ENCODE data around the gene FBXL4.

The FBXL4 gene

DNA sequence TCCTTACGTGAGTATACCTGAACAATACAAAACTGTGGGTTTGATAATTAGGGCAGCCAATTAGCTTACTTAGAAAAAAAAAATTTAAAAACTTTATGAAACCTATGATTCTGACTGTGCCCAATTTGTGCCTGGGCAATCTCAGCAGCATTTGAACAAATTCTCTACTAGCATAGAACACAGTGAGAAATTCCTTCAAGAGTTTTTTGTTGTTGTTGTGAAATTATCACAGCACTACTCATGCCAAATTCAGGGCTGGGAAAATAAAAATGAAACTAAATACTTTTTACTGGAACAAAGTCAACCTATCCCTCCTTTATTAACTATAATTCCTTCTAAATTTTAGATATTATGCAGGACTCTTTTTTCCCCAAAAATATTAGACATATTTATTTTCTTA is 70.5 kb downstream of the FBXL4 start:
- FAIRE-seq = no peak

DNA sequence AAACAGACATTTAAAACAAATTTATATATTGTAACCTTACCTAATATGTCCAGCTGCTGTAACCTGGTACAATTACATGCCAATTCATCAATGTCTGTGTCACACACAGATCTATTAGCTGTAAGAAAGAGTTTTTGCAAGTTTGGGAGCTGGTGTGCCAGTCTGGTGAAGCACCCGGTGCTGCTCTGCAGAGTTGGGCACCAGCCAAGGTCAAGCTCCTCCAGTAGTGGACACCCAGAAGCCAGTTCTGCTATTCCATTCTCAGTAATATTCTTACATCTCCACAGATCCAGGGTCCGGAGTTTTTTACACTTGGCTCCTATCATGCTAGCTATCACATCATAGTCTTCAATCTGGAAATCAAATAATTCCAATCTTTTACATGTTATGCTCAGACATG is 72.4 kb downstream of the FBXL4 start:
- FAIRE-seq = no peak

DNA sequence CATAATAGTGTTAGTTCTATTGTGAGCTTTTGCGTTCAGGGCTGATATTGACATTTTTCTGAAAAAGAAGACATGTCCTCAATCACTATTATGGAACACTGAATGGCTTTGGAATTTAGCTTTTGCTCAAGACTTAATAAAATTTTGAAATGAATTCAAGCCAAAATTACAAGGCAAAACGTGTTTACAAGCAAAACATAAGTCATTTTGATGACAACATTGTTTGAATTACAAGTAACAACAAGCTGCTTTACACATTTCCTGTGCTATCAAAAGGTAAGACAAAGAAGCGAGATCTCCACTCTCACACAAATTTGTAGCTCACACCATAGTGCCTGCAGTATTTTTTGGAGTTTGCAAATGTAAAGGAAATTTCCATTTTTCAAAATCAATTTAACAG is 75.9 kb downstream of the FBXL4 start:
- no peak for FAIRE-seq

DNA sequence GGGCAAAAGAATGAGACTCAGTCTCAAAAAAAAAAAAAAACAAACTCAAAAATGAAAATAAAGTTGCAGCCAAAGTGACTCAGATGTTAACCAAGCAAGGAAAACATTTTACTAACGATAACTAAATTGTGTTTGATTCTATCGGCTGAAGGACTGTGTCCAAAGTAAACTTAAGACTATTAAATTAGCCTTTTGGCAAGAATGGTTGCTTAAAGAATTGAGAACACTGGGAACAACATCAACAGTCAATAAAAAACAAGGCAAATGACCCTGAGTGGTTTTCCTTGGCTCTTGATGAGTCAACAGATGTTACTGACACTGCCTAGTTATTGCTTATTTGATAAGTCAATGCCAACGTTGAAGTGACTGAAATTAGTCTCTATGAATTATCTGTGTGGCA is 76.7 kb downstream of the FBXL4 start:
- no peak for FAIRE-seq

DNA sequence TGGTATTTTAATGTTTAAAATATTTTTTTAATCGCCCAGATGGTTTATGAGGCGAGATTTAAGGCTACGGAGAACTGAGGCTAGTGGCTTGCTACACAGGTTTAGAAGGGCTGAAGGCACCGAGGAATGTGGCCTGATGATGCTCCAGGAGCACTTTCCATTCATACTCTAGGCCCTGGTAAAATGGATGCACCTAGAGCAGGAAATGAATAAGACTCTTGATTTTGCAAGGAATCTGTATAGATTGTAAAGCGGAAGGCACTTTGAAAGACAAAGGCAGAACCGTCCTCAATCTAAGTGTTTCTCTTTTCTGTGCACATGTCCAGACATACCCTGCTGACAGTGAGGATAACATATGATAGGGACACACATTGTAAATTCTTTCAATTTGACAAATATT is 83.2 kb downstream of the FBXL4 start:
- no peak for FAIRE-seq

DNA sequence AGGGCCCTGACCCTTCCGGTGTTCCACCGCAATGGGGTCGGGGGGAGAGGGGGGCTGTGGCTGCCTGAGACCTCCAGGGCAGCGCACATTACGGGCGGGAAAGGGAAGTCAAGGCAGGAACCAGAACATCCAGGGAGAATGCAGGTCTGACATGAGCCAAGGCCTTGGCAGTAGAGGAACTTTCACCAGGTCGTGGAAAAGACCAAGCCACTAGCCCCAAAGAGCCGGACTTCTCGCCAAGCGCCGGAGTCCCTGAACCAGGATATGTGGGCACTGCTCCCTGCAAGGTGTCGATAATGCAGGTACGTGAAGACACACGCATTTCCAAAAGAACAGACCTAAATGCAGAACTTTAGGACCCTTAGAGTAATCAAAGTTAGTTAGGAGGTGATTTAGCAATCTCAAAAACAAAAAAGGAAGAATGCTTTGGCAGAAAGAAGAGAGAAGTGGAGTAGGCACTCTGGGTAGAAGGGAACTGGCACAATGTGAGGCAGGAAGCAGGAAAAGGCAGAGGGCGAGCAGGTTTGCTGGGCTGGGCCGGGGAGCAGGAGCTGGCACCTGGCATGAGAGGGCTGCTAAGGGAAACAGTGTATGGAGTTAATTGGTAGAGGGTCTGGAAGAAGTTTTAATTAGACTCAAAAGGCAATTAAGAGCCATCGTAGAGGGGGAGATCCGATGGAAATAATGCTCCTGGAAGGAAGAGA is 99.1 kb downstream of the FBXL4 start:
- no peak for FAIRE-seq

DNA sequence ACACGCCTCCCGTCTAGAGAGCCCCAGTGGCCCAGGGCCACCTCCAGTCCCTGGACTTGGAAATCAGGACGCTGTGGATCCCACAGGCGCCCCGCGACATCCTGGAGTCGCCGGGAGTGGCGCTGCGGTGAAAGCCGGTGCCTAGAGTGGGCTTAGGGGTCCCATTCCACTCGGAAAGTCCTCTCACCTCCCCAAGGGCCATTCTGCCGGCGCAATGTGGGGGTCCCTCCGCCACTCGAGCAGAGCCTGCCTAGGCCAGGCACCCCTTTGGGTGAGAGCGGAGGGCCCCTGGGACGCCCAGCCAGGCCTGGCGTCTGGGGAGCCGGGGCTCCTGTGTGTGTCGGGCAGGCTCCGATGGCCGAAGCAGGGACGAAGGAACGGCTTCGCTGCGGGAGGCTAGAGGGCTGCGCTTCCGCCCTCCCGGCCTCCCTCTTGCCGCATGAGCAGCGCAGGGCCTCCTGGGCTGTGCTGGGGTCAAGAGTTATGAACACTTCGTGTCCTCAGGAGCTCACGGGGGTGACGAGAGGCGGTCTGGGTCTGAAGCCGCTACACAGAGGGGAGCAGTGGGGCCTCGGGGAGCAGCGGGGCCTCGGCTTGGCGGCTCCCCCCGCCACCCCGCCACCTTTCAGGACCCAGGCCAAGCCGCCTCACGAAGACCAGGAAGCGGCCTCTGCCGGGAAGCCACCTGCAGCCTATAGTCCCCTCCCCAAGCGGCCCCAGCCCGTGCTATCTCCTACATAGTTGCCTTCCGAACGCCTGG is 99.8 kb downstream of the FBXL4 start:
- FAIRE-seq = no peak

DNA sequence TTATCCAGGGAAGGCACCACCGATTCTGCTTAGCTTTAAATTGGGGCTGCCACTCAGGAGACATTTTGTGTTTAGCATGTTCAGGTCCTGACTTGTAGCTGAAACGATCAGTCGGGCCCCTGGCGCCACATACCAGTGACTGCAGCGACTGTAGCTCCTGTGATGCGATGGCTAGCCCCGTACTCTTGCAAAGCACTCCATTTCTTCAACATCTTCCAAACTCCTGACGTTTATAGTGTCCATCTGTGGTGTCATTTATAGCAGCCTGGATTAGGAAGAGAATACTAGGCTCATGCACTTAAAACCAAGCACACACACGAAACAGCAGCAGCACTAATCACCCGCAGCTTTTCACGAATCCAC is 100.3 kb downstream of the FBXL4 start:
- FAIRE-seq = no peak

DNA sequence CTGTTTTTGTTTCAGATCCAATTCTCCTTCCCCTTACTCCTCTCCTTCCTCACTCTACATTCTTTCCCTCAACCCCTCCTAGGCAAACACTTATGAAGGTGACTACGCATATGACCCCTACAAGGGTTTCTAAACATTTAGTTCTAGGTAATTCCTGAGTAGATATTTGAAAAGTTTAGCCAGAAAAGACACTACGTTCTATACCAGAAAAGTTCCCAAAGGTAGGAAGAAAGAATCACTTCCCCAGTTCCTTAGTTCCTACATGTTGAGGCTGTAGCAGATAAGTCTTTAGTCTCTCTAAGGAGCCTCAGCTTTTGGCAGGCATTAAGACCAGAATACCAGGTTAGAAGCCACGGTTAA is 101.7 kb downstream of the FBXL4 start:
- FAIRE-seq = no peak

DNA sequence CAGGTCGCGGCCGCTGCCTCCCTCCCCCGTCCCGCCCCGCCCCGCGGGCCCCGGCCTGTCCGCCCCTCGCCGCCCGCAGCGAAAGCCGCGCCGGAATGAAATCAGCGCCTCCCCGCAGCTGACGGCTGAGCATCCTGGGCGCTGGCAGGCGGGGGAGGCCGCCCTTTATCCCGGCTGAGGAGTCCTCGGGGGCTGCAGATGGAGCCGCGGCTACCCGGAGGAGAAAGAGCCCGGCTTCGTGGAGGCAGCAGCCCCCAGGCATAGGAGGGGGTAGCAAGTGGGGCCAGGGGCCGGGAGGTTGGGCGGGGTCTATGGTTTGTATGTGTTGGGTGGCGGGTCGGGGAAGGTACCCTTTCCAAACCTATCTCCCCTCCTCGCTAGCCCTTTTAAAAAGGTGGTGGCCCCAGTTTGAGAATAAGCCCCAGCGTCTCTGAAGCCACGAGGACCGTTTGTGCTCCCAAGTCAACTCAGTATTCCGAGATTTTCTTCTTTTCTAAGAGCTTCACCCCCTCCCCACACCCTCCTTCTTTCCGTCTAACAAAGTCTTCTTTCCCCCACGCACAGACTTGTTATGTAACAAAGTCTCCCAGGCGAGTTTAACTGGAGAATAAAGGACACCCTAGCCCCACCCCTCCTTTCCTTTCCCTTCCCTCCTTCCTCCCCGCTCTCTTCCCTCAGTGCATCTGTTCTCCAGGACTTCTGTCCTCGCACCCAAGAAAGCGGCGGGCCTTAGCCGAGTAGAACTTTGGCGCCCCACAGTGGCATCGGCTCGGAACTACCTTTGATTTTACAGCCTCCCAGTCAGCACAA is 102.3 kb downstream of the FBXL4 start:
- no peak for FAIRE-seq

DNA sequence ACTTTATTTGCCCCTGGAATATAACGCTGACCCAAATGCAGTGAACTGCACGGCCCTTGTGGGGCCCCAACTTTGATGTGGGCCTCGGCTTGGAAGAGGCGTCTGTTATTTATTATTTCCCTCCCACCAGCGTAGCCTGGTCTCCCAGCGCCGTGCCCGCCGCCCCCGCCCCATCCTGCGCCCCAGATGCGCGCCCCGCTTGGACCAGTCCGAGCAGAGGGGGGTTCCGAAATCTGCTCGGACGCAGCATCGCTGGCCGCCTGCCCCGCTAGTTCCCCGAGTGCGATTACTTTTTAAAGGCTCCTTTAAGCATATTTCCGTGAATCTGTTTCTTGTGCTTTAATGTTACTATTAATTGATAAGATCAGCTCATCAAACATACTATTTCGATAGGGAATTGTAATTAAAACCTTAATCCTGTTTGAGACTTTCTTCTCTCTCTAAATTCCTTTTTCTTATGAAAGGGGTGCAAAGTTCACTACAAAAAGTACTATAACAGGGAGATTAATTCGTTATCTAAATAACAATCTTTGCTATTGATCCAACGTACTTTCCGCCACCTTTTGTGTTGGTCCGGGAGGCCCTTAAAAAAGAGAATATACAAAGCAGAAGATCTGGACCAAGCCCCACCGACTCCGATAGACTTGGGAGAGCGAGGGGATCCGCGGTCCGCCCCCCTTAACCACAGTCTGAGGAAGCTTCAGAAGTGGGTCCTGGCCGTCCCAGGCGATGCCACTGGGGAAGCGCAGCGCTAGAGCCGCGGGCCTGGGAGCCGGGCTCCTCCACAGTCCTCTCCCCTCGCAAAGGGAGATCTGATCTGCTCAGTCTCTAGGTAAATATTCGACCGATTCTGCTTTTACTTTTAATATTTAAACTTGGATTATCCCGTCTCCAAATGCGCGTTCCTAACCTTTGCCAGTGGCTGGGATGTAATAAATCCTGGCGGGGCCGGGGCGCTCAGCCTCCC is 103.2 kb downstream of the FBXL4 start:
- no peak for FAIRE-seq

DNA sequence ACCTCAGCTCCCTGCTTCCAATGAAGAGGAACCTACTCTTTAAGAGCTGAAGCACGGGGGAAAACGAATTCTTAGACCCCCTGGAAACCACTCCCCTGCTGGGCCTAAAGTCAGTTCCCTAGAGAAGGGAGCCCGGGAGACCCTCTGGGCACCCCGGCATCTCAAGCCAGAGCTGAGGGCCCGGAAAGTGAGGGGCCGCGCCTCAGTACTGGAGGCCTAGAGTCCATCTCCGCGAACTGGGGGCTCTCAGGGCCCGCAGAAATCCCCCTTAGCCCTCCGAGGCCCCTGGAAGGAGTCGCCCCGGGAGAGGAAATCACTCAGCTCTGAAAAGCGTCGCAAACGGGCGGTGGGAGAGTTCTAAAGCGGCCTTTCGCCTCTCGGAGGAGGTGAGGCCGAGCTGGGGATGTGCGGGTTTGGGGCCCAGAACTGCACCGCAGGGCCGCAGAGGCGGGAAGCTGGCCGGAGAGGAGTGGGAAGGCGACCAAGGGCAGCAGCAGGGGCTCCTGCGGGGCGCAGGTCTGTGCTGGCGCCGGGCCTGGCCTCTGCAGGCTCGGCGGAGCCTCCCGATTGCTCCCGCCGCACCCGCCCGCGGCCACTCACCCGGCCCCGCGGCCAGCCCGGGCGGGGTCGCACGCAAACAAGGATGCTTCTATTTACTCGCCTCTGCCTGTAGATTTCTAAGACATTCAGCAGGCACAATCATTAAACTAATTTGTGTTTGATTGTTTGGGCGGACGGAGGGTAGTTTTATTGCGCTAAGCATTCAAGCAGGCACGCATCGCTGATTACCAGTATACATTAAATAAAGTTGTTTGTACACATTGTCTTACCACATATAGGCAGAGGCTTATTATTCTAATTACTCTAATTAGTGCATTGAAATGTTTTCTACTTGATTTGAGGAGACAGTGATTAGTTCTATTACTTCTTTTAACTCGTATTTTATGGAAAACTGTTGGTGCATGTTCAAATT is 104.2 kb downstream of the FBXL4 start:
- no peak for FAIRE-seq

DNA sequence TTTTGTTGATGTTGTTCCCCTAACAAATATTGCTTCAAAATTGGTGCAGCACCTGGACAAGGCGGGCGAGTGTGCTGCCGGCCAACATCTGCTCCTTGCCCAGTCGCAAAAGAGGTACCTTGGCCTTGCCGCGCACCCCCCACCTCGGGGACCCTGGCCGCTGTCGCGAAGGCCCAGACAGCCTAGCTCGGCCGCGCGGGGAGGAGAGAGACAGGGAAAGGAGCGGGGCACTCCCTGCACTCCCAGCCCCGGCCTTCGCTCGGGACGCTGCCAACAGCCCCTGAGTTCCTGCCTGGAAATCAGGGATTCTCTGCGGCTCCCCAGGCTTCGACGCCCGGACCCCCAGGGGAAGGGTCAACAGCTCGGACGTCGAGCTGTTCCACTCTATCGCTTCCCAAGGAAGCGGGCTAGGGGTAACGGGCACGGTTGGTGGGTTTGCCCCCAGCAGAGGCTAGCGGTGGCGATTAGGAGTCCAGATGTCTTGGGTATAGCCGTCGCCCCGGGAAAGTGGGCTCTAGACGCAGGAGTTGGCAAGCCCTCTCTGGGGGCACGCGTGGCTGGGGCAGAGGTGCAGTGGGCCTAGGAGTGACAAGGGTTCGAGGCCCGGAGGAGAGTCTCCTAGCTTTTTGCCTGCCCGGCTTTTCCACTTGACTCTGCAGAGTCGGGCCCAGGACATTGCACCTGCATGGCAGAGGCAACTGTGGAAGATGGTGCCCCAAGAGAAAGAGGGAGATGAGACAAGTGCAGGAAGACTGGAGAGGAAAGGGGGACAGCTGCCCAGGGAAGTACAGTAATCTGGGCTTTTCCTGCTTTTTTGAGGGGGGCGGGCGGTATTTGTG is 105.2 kb downstream of the FBXL4 start:
- no peak for FAIRE-seq

DNA sequence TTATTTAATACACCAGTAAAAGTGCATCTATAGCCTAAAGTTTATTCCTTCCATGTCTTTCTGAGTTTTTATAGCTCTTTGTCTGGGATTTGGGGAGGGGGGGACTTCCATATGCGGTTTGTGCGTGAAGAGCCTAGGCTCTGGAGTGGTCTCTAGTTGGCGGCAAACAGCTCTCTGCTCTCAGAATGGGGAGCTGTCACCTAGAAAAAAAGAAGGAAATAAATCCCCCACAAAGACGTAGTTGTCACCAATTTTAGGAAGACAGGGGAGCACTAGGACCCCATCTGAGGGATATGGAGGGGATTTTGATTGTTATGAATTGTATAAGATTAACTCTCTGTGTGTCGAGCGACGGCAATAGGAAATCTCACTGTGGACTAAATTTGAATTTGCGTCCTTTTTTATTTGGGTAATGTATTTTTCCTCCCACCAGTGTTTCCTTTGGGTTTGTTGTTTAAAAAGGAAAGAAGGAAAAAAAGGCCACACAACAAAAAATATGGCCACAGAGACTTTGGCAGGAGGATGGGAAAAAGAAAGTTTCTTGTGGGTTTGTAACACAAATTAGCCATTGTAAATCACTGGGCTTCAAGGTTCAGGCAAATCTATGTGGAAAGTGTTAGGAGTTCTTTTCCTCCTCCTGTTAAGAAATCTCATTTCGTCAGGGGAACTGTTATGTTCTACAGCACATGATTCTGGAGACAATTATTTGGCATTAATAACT is 106.0 kb downstream of the FBXL4 start:
- FAIRE-seq = no peak

DNA sequence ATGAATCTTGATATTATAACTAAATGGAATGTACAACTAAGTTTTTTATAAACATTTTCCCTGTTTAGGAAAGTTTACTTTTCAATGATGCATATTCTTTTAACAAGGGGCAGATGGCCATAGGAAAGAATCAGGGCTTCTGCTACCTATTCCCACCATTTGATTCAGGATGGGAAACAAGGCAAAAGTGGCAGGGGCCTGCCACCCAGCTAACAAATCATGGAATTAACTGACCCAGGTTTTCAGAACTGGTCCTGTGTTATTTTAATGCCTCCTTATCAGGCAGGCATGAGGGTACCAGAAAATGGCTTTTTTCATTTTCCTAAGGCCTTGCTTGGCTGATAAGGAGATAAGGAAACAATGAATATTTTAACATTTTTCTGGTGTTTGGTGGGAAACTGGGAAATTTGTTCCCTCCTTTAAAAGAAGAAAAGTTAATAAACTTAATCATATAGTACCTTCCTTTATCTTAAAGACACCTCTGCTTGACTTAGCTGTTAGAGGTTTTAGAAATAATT is 106.7 kb downstream of the FBXL4 start:
- FAIRE-seq = no peak

DNA sequence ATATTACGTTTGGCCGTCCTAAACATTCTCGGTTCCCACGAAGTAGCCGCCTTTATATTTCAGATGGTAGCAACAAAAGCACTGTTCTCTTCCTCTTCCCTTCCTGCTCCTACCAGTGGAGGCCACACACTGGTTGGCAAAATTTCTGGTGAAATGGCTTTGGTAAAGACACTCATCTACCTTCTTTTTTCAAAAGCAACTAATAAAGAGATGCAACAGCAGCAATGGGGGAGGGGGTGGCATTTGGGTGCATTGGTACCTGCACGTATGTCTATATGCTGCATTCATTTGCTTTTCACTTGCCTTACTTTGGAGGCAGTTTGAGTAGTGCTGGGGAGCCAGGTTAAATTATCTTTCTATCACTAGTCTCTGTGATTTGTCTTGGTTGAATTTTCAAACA is 107.4 kb downstream of the FBXL4 start:
- no peak for FAIRE-seq

DNA sequence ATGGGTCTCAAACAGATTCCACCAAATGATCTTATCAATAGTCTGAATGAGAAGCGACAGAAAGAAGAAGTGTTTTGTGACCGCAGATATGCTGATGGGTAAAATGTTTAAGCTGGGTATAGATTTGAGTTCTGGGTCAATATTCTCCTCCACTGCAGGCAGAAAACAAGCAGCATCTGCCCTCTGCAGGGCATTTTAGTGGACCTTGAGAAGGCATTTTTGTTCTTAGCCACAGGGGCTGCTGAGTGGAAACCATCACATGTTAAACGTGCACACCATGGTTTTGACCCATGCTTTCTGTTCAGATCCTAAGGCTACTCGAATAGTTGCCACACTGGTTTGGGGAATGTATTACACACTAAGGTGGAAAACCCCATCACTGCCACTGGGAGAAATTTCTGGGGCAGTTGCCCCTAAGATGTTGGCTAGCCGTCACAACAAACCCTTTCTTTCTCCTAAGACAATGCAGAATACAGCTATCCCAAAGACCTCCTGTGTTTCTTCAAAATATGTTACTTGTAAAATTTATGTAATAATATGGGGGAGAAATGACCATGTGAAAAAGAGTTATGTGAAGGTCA is 107.9 kb downstream of the FBXL4 start:
- no peak for FAIRE-seq

DNA sequence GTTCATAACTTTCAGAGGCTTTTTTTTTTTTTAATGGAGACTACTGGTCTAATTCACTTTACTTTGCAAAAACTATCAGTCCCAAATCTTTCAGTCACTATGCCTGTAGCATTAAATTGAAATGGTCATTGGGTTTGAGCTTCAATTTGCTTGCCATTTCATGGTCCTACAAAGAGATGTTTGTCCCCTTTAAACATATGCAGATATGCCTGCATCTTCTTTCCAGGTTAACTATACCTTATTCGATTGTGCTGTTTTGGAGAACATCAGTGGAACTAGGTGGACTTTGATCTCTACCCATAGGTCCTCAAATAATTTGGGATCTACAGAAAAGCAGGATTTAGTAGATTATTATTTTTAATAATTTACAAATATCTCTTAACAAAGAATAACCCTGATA is 108.8 kb downstream of the FBXL4 start:
- FAIRE-seq = no peak

DNA sequence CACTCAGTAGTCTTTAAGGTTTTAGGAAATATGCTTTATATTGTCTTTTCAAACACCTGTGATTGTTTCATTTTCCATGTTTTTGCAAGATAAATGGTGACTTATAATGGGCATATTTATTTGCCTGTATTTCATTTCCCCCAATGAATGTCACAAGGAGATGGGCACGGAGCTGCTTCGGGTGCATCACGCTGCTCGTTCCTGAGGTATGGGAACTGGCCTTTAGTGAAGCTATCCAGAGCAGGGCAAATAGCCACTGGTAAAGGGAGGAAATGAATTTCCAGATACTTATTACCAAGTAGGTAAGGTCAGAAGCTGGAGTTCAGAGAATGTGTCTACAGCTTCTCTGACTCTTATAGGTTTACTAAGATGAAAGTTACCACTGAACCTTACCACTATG is 109.7 kb downstream of the FBXL4 start:
- no peak for FAIRE-seq
